ENCODE data around the gene ANKRD28.

- TF ChIP-seq CTCF (IDR thresholded peaks at IDR 0.05 in 4 of 5, conservative IDR thresholded peaks at IDR 0.05 in 1 of 5) = no peak
- no peak for TF ChIP-seq POLR2A (IDR thresholded peaks at IDR 0.05)
Measured at GRCh38 chr3:15660055-15660935, 137.5 kb downstream of the ANKRD28 start.

Measured in gastrocnemius medialis (tissue), 4 donors.